Esophagus muscularis mucosa (tissue), 3 donors: ENCODE results near the gene TRIM23.
A peak's percentile ranks its signal among the peaks of the same experiment; 100 is the strongest.

Source experiments
- CTCF ChIP-seq, 3 experiments: fragments of 200-600 bp in 2 of 3; fragments of 450-650 bp in 1 of 3; sonication (generic) in 2 of 3; IDR thresholded peaks; one replicate each; pipeline ENCODE4 v1.5.1; 2017 to 2019; ENCODE audit warnings: antibody characterized with exemption in 3 of 3, mild to moderate bottlenecking in 2 of 3, moderate library complexity in 1 of 3
- POLR2A ChIP-seq: fragments of 450-650 bp; IDR thresholded peaks from one replicate; pipeline ENCODE4 v1.6.1; 2017; ENCODE audit warnings: antibody characterized with exemption, moderate library complexity, mild to moderate bottlenecking, low read depth
- POLR2AphosphoS5 ChIP-seq, 2 donors: sonication (generic); formaldehyde crosslinking; IDR thresholded peaks; one replicate each; pipeline ENCODE4 v1.6.1; 2017; ENCODE audit warnings: antibody characterized with exemption in 2 of 2

- TF ChIP-seq CTCF (IDR thresholded peaks at IDR 0.05) = peak in 1 of 3 experiments; percentile 3
- TF ChIP-seq POLR2AphosphoS5 (IDR thresholded peaks at IDR 0.05) = peak; percentile 67 to 85
- no peak for TF ChIP-seq POLR2A
Observed at GRCh38 chr5:65624025-65624570, at the start of gene TRIM23.
